A673 (cell line): ENCODE results near the gene PIK3C2B. TPM values are rescaled to one million over a fixed set of nuclear protein-coding genes. Genes with fewer than 3 reads are reported as not detected.

ENCODE experiments used
- BruUV-seq: library from RNA; stranded (reverse); fragments of 400-500 nt; replicated peaks from 2 replicates; lab custom pipeline; 2021; lab: Mats Ljungman, UMichigan
- CTCF ChIA-PET: fragments of 300-600 bp; sonication (Branson Sonifier 250); formaldehyde crosslinking; loops from one replicate; lab custom pipeline; 2022; ENCODE audit warnings: antibody characterized with exemption; lab: Charles Lee
- POLR2A ChIA-PET: fragments of 300-600 bp; sonication (Branson Sonifier 250); formaldehyde crosslinking; loops from one replicate; lab custom pipeline; 2022; ENCODE audit warnings: antibody characterized with exemption; ENCODE audit not compliant: low non-redundant PET; lab: Charles Lee
- DNase-seq: peaks from one replicate; pipeline ENCODE4 v3.0.0-alpha.2; 2015; ENCODE audit warnings: low spot score
- H3K27ac ChIP-seq: fragments of 200-600 bp; sonication (generic); 2 replicates; pipeline ENCODE4 v1.5.1; 2016; ENCODE audit warnings: mixed run types, low read depth, mild to moderate bottlenecking, mixed read lengths, antibody characterized with exemption, low read length; ENCODE audit not compliant: poor library complexity, severe bottlenecking
- H3K27me3 ChIP-seq: fragments of 200-600 bp; sonication (generic); replicated peaks from 2 replicates; pipeline ENCODE4 v1.6.1; 2017; ENCODE audit warnings: mixed run types, low read depth, mild to moderate bottlenecking, mixed read lengths, antibody characterized with exemption, low read length; ENCODE audit not compliant: insufficient read depth, poor library complexity
- H3K36me3 ChIP-seq: fragments of 200-600 bp; sonication (generic); 2 replicates; pipeline ENCODE4 v1.6.1; 2016; ENCODE audit warnings: mixed run types, mild to moderate bottlenecking, mixed read lengths, antibody characterized with exemption, low read length; ENCODE audit not compliant: insufficient read depth, poor library complexity, severe bottlenecking
- H3K4me1 ChIP-seq: fragments of 200-600 bp; sonication (generic); 2 replicates; pipeline ENCODE4 v1.6.1; 2017; ENCODE audit warnings: mixed run types, mild to moderate bottlenecking, mixed read lengths, antibody characterized with exemption, low read length; ENCODE audit not compliant: insufficient read depth, poor library complexity, severe bottlenecking
- H3K4me3 ChIP-seq: fragments of 200-600 bp; sonication (generic); 2 replicates; pipeline ENCODE4 v1.5.1; 2016; ENCODE audit warnings: low read depth, mixed run types, mild to moderate bottlenecking, mixed read lengths, low read length; ENCODE audit not compliant: poor library complexity, severe bottlenecking
- H3K9me3 ChIP-seq: fragments of 200-600 bp; sonication (generic); 2 replicates; pipeline ENCODE4 v1.6.1; 2016; ENCODE audit warnings: mixed run types, low read depth, mild to moderate bottlenecking, mixed read lengths, antibody characterized with exemption, low read length; ENCODE audit not compliant: poor library complexity, severe bottlenecking
- CTCF ChIP-seq: fragments of 300-800, 200-600 bp; sonication (generic); conservative IDR thresholded peaks from 2 replicates; pipeline ENCODE4 v1.5.1; 2017; ENCODE audit warnings: low read depth, mild to moderate bottlenecking, antibody characterized with exemption, low read length, moderate library complexity, mixed read lengths
- EZH2 ChIP-seq: fragments of 200-600 bp; sonication (generic); IDR thresholded peaks from 2 replicates; pipeline ENCODE4 v1.6.1; 2017; ENCODE audit warnings: borderline replicate concordance, low read depth, mild to moderate bottlenecking, mixed read lengths, antibody characterized with exemption, low read length; ENCODE audit not compliant: poor library complexity, severe bottlenecking
- intact Hi-C: fragments of 100-400 bp; cut with micrococcal nuclease; formaldehyde crosslinking; loops from one replicate; pipeline ENCODE4 v1.10.0; 2022; ENCODE audit not compliant: unreplicated experiment
- total RNA-seq: library from RNA; stranded (reverse); gene quantifications from 2 replicates; pipeline ENCODE4 v1.2.3, GENCODE V29; 2021

PIK3C2B gene
- total RNA-seq, 1 experiment from 2014 or later = 18.0 TPM

- Histone ChIP-seq H3K27ac (no peak overlapping the region), H3K27me3 (no peaks in the 10 kb centered on the region), H3K36me3 (peaks cover 93% of the 10 kb centered on the region), H3K9me3 (no peaks in the 10 kb centered on the region), H3K4me1 (no peaks in the 10 kb centered on the region), H3K4me3 (no peak overlapping the region)
- intact Hi-C loops = no loop called here
- no peak for DNase-seq
- TF ChIP-seq CTCF (0 out of 2 replicates have a peak, but pooled peaks have one; percentile 14), EZH2 (no peak)
- CTCF ChIA-PET = no interaction called here
- BruUV-seq = no TSS peak
- POLR2A ChIA-PET = no interaction called here
Measured at GRCh38 chr1:204529371-204529895, 34.8 kb upstream of the PIK3C2B start.

- H3K27me3 ChIP-seq = no peaks in the 10 kb centered on the region
- no TSS peak for BruUV-seq
- peaks cover 88% of the 10 kb centered on the region for H3K36me3 ChIP-seq
- no peak for DNase-seq
- intact Hi-C loops = no loop called here
- TF ChIP-seq EZH2 (no peak), CTCF (no peak)
- H3K4me1 ChIP-seq = no peaks in the 10 kb centered on the region
- no peak overlapping the region for H3K4me3 ChIP-seq
- no peaks in the 10 kb centered on the region for H3K9me3 ChIP-seq
- no peak overlapping the region for H3K27ac ChIP-seq
- ChIA-PET POLR2A (no interaction called here), CTCF (no interaction called here)
Measured at GRCh38 chr1:204528677-204529076, 34.1 kb upstream of the PIK3C2B start.

GRCh38 chr1:204528241-204528640 lies 33.6 kb upstream of the PIK3C2B start:
- Histone ChIP-seq H3K9me3 (no peaks in the 10 kb centered on the region), H3K4me3 (no peak overlapping the region), H3K27me3 (no peaks in the 10 kb centered on the region), H3K4me1 (no peaks in the 10 kb centered on the region), H3K36me3 (peaks cover 88% of the 10 kb centered on the region), H3K27ac (no peak overlapping the region)
- TF ChIP-seq CTCF (no peak), EZH2 (no peak)
- DNase-seq = no peak
- intact Hi-C loops = no loop called here
- no TSS peak for BruUV-seq
- POLR2A ChIA-PET = interaction anchor here (0.7 kb wide), 1 partner anchor 662 kb away, joined by 3 read pairs; no protein-coding TSS in a partner anchor
- CTCF ChIA-PET = no interaction called here
